ENCODE measurements around the gene VSNL1.

Gene VSNL1

GRCh38 chr2:17660219-17660618, 119.7 kb downstream of the VSNL1 start:
- no peak overlapping the region for H3K4me2 ChIP-seq (ENCODE audit: low read length)
- WGBS (ENCODE audit: extremely low coverage, insufficient coverage, insufficient read length), result no CpG with 5 or more reads among the region's 4 CpGs

GRCh38 chr2:17661460-17661859, 121.0 kb downstream of the VSNL1 start:
- Histone ChIP-seq H3K79me1 (ENCODE audit: low read length) (no peaks in the 10 kb centered on the region), H3K36me3 (ENCODE audit: control insufficient read depth in 1 of 2, insufficient read depth in 2 of 2, low read length in 2 of 2) (peaks cover 2 to 4% of the 10 kb centered on the region in 2 experiments), H3K9me3 (ENCODE audit: insufficient read depth, low read depth, low read length) (no peaks in the 10 kb centered on the region), H3K9ac (ENCODE audit: low read length) (no peak overlapping the region), H3K4me2 (ENCODE audit: low read length) (no peak overlapping the region), H3K79me2 (ENCODE audit: control insufficient read depth, insufficient read depth, low read length, poor library complexity) (no peaks in the 10 kb centered on the region), H3K18ac (ENCODE audit: low read length) (no peak overlapping the region), H2BK5ac (ENCODE audit: low read depth, low read length, poor library complexity) (no peak overlapping the region), H3K4me3 (ENCODE audit: low read depth, low read length) (no peak overlapping the region), H3K4ac (ENCODE audit: low read depth, low read length) (no peak overlapping the region), H2AK5ac (ENCODE audit: low read length) (no peak overlapping the region), H2BK120ac (ENCODE audit: insufficient read depth, low read length, poor library complexity) (no peak overlapping the region), H4K8ac (ENCODE audit: low read depth, low read length) (no peak overlapping the region), H3K27me3 (ENCODE audit: insufficient read depth, low read length) (no peaks in the 10 kb centered on the region), H3K23ac (ENCODE audit: low read length) (no peak overlapping the region), H4K91ac (ENCODE audit: low read depth, low read length) (no peak overlapping the region), H2AFZ (ENCODE audit: insufficient read depth, low read length, poor library complexity) (no peak overlapping the region), H3K27ac (ENCODE audit: low read depth, low read length) (no peak overlapping the region), H3K14ac (ENCODE audit: low read length) (no peak overlapping the region), H2BK12ac (ENCODE audit: low read length) (no peak overlapping the region), H4K12ac (ENCODE audit: low read depth, low read length) (no peak overlapping the region), H3K4me1 (ENCODE audit: control insufficient read depth in 1 of 2, insufficient read depth in 2 of 2, low read length in 2 of 2) (no peaks in the 10 kb centered on the region)
- WGBS (ENCODE audit: extremely low coverage, insufficient coverage, insufficient read length), result no CpG with 5 or more reads among the region's 1 CpG
- DNase-seq, result no peak

More at GRCh38 chr2:17660219-17660618, 119.7 kb downstream of the VSNL1 start:
- Histone ChIP-seq H3K4me1 (ENCODE audit: control insufficient read depth in 1 of 2, insufficient read depth in 2 of 2, low read length in 2 of 2) (no peaks in the 10 kb centered on the region), H3K18ac (ENCODE audit: low read length) (no peak overlapping the region), H3K79me2 (ENCODE audit: control insufficient read depth, insufficient read depth, low read length, poor library complexity) (no peaks in the 10 kb centered on the region), H3K79me1 (ENCODE audit: low read length) (no peaks in the 10 kb centered on the region), H3K27ac (ENCODE audit: low read depth, low read length) (no peak overlapping the region), H3K27me3 (ENCODE audit: insufficient read depth, low read length) (no peaks in the 10 kb centered on the region), H2BK5ac (ENCODE audit: low read depth, low read length, poor library complexity) (no peak overlapping the region), H4K12ac (ENCODE audit: low read depth, low read length) (no peak overlapping the region), H2AK5ac (ENCODE audit: low read length) (no peak overlapping the region), H4K91ac (ENCODE audit: low read depth, low read length) (no peak overlapping the region), H4K8ac (ENCODE audit: low read depth, low read length) (no peak overlapping the region), H3K23ac (ENCODE audit: low read length) (no peak overlapping the region), H3K9me3 (ENCODE audit: insufficient read depth, low read depth, low read length) (no peaks in the 10 kb centered on the region), H2AFZ (ENCODE audit: insufficient read depth, low read length, poor library complexity) (no peak overlapping the region), H3K4me3 (ENCODE audit: low read depth, low read length) (no peak overlapping the region), H3K14ac (ENCODE audit: low read length) (no peak overlapping the region), H3K9ac (ENCODE audit: low read length) (no peak overlapping the region), H3K36me3 (ENCODE audit: control insufficient read depth in 1 of 2, insufficient read depth in 2 of 2, low read length in 2 of 2) (peaks cover 2 to 4% of the 10 kb centered on the region in 2 experiments), H2BK12ac (ENCODE audit: low read length) (no peak overlapping the region), H3K4ac (ENCODE audit: low read depth, low read length) (no peak overlapping the region), H2BK120ac (ENCODE audit: insufficient read depth, low read length, poor library complexity) (no peak overlapping the region)
- no peak for DNase-seq

GRCh38 chr2:17662723-17663122, 122.2 kb downstream of the VSNL1 start:
- Histone ChIP-seq H4K91ac (ENCODE audit: low read depth, low read length) (no peak overlapping the region), H3K27ac (ENCODE audit: low read depth, low read length) (no peak overlapping the region), H2BK12ac (ENCODE audit: low read length) (no peak overlapping the region), H3K4me1 (ENCODE audit: control insufficient read depth in 1 of 2, insufficient read depth in 2 of 2, low read length in 2 of 2) (no peaks in the 10 kb centered on the region), H3K79me2 (ENCODE audit: control insufficient read depth, insufficient read depth, low read length, poor library complexity) (no peaks in the 10 kb centered on the region), H2AFZ (ENCODE audit: insufficient read depth, low read length, poor library complexity) (no peak overlapping the region), H3K27me3 (ENCODE audit: insufficient read depth, low read length) (no peaks in the 10 kb centered on the region), H3K9me3 (ENCODE audit: insufficient read depth, low read depth, low read length) (no peaks in the 10 kb centered on the region), H3K4ac (ENCODE audit: low read depth, low read length) (no peak overlapping the region), H3K18ac (ENCODE audit: low read length) (no peak overlapping the region), H3K9ac (ENCODE audit: low read length) (no peak overlapping the region), H3K23ac (ENCODE audit: low read length) (no peak overlapping the region), H2AK5ac (ENCODE audit: low read length) (no peak overlapping the region), H3K4me2 (ENCODE audit: low read length) (no peak overlapping the region), H3K14ac (ENCODE audit: low read length) (no peak overlapping the region), H3K36me3 (ENCODE audit: control insufficient read depth in 1 of 2, insufficient read depth in 2 of 2, low read length in 2 of 2) (peaks cover 6 to 7% of the 10 kb centered on the region in 2 experiments), H4K12ac (ENCODE audit: low read depth, low read length) (no peak overlapping the region), H3K79me1 (ENCODE audit: low read length) (no peaks in the 10 kb centered on the region), H3K4me3 (ENCODE audit: low read depth, low read length) (no peak overlapping the region), H2BK120ac (ENCODE audit: insufficient read depth, low read length, poor library complexity) (no peak overlapping the region), H4K8ac (ENCODE audit: low read depth, low read length) (no peak overlapping the region), H2BK5ac (ENCODE audit: low read depth, low read length, poor library complexity) (no peak overlapping the region)
- no peak for DNase-seq
- WGBS (ENCODE audit: extremely low coverage, insufficient coverage, insufficient read length), result no CpG with 5 or more reads among the region's 1 CpG

- no peak overlapping the region for H2AK5ac ChIP-seq (ENCODE audit: low read length)
- H3K9ac ChIP-seq (ENCODE audit: low read length), result no peak overlapping the region
- H2AFZ ChIP-seq (ENCODE audit: insufficient read depth, low read length, poor library complexity), result no peak overlapping the region
- H3K4me1 ChIP-seq (ENCODE audit: control insufficient read depth in 1 of 2, insufficient read depth in 2 of 2, low read length in 2 of 2), result no peaks in the 10 kb centered on the region
- no peak overlapping the region for H3K27ac ChIP-seq (ENCODE audit: low read depth, low read length)
- H3K4me2 ChIP-seq (ENCODE audit: low read length), result no peak overlapping the region
- no peaks in the 10 kb centered on the region for H3K27me3 ChIP-seq (ENCODE audit: insufficient read depth, low read length)
- DNase-seq, result no peak
- H2BK5ac ChIP-seq (ENCODE audit: low read depth, low read length, poor library complexity), result no peak overlapping the region
- no peak overlapping the region for H3K4ac ChIP-seq (ENCODE audit: low read depth, low read length)
- peaks cover 8 to 12% of the 10 kb centered on the region in 2 experiments for H3K36me3 ChIP-seq (ENCODE audit: control insufficient read depth in 1 of 2, insufficient read depth in 2 of 2, low read length in 2 of 2)
- H3K4me3 ChIP-seq (ENCODE audit: low read depth, low read length), result no peak overlapping the region
- no CpG with 5 or more reads among the region's 1 CpG for WGBS (ENCODE audit: extremely low coverage, insufficient coverage, insufficient read length)
- no peaks in the 10 kb centered on the region for H3K79me1 ChIP-seq (ENCODE audit: low read length)
- no peak overlapping the region for H2BK12ac ChIP-seq (ENCODE audit: low read length)
- no peak overlapping the region for H3K18ac ChIP-seq (ENCODE audit: low read length)
- no peak overlapping the region for H3K23ac ChIP-seq (ENCODE audit: low read length)
- no peak overlapping the region for H2BK120ac ChIP-seq (ENCODE audit: insufficient read depth, low read length, poor library complexity)
- H3K9me3 ChIP-seq (ENCODE audit: insufficient read depth, low read depth, low read length), result no peaks in the 10 kb centered on the region
- H3K79me2 ChIP-seq (ENCODE audit: control insufficient read depth, insufficient read depth, low read length, poor library complexity), result no peaks in the 10 kb centered on the region
- H3K14ac ChIP-seq (ENCODE audit: low read length), result no peak overlapping the region
- H4K8ac ChIP-seq (ENCODE audit: low read depth, low read length), result no peak overlapping the region
- H4K91ac ChIP-seq (ENCODE audit: low read depth, low read length), result no peak overlapping the region
- H4K12ac ChIP-seq (ENCODE audit: low read depth, low read length), result no peak overlapping the region
Measured at GRCh38 chr2:17664534-17664933, 124.0 kb downstream of the VSNL1 start.
